TTC549 (cell line): ENCODE data around the gene FPR1.

Source experiments
- FAIRE-seq: peaks from 2 replicates; lab custom pipeline; 2012; peaks lifted over from hg19 to GRCh38; lab: Jason Lieb, UNC

FPR1 gene

DNA sequence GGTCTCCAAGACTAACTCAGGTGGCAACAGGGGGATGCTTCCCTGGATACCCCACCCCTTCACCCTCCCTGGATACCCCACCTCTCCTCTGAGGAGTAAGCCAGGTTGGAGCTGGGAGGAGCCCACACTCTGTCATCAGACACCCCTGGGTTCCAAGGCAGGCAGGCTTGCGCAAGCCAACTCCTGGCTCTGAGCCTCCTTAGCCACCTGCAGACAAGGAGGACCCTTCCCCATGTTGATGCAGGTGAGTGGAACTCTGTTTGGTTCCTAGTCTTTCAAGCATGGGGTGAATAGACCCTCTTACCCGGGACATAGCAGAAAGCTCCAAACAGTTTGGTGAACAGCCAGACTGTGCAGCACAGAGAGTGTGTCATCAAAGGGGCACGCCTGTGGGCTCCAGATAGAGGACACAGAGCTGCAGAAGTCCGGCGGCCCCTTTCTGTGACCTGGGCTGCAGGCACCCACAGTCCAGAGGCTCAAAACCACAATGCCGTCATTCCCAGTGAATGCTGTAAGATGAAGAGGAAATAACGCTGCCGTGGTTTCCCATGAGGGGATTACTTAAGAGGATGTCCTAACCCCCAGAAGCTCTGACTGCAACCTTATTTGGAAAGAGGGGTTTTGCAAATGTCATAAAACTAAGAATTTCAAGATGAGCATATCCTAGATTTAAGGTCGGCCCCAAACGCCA, 15.8 kb downstream of the FPR1 start:
- no peak for FAIRE-seq

DNA sequence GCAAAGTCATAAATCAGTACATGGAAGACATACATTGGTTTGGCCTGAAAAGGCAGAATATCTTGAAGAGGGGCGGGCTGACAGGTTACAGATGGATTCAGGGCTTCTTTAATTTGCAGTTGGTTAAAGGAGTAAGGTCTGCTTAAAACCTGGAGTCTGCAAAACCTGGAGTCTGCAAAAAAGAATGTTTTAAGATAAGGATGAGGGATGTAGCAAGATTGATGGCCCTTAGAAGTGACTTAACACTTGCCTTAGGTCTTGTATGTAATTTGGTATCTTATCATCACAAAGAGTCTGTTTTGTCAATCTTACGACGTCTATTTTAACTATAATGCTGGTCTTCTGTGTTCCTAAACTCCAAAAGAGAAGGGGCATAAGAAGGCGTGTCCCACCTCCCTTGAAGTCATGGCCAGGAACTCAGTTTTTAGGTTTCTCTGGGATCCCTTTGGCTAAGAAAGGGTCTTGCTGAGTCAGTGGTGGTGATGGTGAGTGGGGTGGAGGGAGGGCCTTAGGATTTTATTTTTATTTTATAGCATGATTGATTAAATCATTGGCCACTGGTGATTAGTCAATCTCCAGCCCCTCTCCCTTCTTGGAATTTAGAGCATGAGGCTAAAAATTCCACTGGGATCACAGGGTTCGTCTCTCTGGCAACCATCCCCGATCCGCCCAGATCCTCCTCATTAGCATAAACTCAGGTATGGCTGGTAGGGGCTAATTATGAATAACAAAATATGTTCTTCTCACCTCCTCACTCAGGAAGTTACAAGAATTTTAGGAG, 17.7 kb downstream of the FPR1 start:
- FAIRE-seq = no peak

- FAIRE-seq = no peak
Measured at GRCh38 chr19:51729781-51730180, 21.9 kb downstream of the FPR1 start.

GRCh38 chr19:51727349-51727880, 24.3 kb downstream of the FPR1 start:
- no peak for FAIRE-seq

- FAIRE-seq = no peak
Measured at GRCh38 chr19:51726049-51726448, 25.6 kb downstream of the FPR1 start.

DNA sequence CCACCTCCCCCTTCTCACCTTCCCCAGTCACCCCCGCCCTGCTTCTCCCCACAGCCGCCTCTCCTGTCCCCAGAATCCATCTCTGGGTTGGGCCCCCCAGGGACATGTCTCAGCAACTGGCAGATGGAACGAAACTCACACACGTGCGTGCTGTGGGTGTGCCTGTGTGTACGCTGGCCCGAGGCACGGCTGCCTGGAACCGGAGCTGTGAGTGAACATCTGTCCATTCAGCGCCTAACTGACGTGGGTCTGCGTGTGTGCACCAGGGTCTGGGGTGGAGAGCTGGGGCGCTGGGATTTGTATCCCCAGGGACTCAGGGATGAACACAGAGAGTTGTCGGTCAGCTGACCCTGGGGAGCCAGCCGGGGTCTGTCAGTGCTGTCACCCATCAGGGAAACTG, 27.1 kb downstream of the FPR1 start:
- no peak for FAIRE-seq

GRCh38 chr19:51722492-51722891, 29.2 kb downstream of the FPR1 start:
- FAIRE-seq = no peak

DNA sequence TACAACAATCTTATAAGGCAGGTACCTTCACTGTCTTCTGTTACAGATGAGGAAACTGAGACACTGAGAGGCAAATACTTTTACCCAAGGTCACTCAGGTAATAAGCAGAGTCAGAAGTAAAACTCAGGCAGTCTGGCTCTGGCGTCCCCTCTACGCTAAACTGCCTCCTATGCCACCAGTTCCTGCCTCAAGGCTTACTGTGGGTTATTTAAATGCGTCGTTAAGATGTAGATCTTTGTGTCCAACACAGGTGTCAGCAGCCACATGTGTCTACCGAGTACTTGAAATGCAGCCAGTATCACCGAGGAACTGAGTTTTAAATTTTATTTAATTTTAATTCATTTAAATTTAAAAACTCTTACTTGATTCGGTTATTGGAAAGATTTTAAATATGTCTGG, 29.8 kb downstream of the FPR1 start:
- no peak for FAIRE-seq

GRCh38 chr19:51719251-51719988, 32.3 kb downstream of the FPR1 start:
- FAIRE-seq = no peak

DNA sequence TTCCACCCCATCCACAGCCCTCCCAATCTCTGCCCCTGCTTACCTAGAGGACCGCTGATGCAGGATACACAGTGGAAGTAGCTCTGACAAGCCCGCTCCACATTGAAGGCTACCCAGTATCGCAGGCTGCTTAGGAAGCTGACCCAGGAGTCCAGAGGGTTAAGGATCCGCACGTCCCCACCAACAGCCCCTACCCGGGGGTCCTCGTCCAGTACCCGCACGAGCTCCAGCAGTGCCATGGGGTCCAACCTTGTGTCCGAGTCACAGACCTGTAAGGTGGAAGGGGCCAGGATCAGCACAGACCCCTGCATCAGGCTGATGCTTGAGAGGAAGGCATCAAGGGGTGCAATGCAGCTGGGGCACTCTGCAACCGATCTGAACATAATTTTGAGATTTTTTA, 34.8 kb downstream of the FPR1 start:
- FAIRE-seq = no peak

DNA sequence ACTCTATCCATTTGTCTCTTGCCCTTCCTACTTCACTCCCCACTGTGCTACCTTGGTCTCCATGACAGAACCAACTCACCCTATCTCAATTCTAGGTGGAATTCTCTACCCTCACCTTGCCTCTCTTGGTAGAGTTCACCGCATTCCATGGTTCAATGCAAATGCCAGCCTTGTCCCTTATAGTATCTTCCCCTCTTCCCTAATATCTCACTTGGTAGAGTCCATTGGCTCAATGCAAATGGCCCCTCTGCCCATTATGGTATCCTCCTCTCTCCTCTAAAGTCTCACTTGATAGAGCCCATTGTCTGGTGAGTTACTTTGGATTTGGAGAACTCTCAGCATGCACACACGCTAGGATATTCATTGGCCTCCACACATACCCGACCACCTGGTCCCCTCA, 35.8 kb downstream of the FPR1 start:
- FAIRE-seq = no peak

- no peak for FAIRE-seq
Measured at GRCh38 chr19:51714848-51715247, 36.8 kb downstream of the FPR1 start.

DNA sequence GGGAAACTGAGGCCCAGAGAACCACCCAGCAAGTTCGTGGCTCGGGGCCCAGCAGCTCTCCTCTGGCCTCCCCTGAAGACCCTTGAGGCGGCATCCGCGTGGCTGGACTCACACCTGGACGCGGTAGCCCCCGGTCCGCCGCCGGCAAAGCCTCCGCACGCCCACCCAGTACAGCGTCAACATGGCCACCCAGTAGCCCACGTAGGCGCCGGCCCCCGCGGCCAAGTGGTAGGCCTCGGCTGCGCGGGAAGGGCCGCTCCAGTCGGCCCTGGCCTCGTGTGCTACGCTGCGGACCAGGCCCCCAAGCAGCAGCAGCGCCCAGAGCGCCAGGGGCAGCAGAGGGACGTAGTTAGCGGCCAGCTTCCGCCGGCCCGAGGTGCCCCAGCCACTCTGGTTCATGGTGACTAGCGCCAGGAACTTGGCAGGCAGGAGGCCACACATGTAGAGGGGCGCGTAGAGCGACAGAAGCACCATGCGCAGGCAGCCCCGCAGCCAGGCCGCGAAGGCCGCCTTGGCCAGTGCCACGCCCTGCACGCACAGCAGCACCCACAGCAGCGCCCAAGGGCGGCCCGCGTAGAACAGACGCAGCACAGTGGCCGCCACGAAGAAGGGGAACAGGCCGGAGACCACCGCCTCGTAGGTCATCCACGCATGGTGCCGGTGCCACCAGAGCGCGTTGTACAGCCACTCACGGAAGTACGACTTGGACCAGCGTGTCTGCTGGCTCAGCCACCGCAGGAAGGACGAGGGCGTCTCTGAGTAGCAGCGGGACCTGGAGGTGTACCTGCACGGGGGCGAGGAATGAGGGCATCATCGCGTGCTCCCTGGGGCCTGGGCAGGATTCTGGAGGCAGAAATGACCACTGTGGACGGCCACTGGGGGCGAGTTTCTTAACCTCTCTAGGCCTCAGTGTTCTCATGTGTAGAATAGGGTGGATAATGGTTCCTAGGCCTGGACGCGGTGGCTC, 38.1 kb downstream of the FPR1 start:
- FAIRE-seq = no peak

DNA sequence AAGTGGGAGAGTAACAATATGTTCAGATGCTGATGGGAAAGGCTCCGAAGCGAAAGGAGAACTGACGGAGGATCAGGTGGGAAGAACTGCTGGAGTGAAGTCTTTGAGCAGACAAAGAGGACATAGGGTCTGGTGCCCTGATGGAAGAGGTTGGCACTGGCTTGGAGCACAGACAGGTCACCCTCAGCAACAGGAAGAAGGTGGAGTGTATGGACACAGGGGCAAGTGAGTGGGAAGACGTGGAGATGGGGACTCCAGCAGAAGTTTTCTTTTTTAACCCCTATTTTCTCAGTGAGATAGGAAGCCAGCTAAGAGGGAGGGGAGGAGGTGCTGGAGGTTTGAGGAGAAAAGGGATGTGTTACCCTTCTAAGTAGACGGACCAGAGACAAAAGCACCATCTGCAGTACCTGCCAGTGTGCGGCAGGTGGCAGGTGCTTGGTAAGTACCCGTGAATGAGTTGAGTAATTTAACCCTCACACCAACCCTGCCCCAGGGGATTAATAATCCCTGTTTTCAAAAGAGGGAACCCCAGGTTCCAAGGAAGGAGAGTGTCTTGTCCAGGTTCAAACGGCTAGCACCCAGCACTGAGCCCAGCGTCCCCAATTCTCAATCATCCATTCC, 39.1 kb downstream of the FPR1 start:
- no peak for FAIRE-seq

DNA sequence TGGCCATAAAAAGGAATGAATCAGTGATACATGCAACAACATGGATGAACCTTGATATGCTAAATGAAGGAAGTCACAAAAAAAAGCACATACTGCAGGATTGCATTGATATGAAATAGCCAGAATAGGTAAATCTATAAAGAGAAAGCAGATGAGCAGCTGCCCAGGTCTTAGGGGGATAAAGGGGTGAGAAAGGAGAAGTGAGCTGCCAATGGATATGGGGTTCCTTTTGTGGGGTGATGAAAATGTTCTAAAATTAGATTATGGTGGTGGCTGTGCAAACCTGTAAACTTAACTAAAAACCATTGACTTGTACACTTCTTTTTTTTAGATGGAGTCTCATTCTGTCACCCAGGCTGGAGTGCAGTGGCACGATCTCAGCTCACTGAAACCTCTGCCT, 40.0 kb downstream of the FPR1 start:
- FAIRE-seq = no peak

- no peak for FAIRE-seq
Measured at GRCh38 chr19:51710163-51710562, 41.5 kb downstream of the FPR1 start.

DNA sequence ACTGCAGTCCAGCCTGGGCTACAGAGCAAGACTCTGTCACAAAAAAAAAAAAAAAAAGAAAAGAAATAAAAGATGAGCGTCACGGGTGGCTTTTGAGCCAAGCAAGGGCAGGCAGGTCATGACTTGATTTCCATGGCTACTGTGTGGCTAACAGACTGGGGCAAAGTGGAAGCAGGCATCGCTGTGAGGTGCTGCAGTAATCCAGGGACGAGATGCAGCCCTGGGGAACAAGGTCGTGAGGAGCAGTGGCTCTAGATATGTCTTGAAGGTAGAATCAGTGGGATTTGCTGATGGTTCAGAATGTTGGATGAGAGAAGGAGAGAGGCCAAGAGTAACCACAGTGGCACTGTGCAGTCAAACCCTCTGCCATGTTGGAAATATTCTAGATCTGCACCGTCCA, 42.1 kb downstream of the FPR1 start:
- no peak for FAIRE-seq

GRCh38 chr19:51708811-51709210, 42.9 kb downstream of the FPR1 start:
- FAIRE-seq = no peak

GRCh38 chr19:51706885-51707284, 44.8 kb downstream of the FPR1 start:
- FAIRE-seq = no peak

DNA sequence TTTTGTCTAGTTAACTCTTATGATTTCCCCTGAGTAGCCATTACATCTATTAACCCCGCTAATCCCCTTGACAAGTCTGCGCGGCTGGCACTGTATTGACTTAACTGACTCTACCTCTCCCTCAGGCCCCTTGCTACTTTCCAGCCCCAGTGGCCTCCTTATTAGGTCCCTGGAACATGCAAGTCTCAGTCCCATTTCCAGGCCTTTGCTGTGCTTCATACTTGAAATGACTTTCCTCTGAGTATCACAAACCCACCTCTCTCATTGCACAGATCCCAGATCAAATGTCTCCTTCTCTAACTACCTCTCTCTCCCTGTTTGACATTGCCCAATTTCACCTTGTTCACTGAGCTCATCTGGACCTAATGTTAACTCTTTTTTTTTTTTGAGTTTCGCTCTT, 45.4 kb downstream of the FPR1 start:
- no peak for FAIRE-seq

DNA sequence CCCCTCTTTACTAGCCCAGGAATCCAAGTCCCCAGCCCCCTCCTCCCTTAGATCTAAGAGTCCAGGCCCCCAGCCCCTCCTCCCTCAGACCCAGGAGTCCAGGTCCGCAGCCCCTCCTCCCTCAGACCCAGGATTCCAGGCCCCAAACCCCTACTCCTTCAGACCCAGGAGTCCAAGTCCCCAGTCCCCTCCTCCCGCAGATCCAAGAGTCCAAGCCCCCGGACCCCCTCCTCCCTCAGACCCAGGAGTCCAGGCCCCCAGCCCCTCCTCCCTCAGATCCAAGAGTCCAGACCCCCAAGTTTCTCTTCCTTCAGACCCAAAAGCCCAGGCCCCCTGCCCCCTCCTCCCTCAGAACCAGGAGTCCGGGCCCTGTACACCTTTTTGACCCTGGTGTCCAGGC, 47.1 kb downstream of the FPR1 start:
- FAIRE-seq = no peak
